Thyroid gland (tissue), 4 donors: ENCODE data around the gene TMEM260.

Experiments used
- CTCF ChIP-seq, 6 experiments: fragments of 200-600 bp in 3 of 6; fragments of 450-650 bp in 3 of 6; sonication (generic) in 3 of 6; IDR thresholded peaks; one replicate each; pipeline ENCODE4 v1.5.1; 2016 to 2019; ENCODE audit warnings: antibody characterized with exemption in 6 of 6, mild to moderate bottlenecking in 2 of 6, inconsistent platforms in 1 of 6, moderate library complexity in 1 of 6
- POLR2A ChIP-seq, 2 donors: fragments of 450-650 bp; IDR thresholded peaks; one replicate each; pipeline ENCODE4 v1.6.1; 2017; ENCODE audit warnings: antibody characterized with exemption in 2 of 2, mild to moderate bottlenecking in 2 of 2, moderate library complexity in 1 of 2

DNA sequence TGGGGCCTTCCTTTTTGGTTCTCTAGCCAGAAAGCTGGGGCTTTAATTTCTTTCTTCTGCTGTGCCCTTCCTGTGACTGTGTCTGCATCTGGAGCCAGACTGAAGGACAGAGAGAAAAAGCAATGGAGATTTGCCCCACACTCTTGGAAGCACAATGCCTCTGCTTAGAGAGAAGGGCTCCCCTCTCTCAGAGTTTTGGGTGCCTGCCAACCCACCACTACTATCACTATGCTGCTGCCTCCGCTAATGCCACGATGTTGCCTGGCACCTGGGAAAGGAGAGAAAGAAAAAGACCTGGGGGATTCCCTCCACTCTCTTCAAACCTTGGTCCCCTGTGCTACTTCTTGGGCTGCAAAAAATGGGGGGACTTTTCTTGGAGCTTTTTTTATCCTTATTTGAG lies 52.6 kb downstream of the TMEM260 start:
- TF ChIP-seq CTCF (IDR thresholded peaks at IDR 0.05) (no peak), POLR2A (IDR thresholded peaks at IDR 0.05) (no peak)
